22Rv1 (cell line): Measurements from ENCODE around the gene TAGLN.

Experiments
- ZFX ChIP-seq: fragments of 450-650 bp; IDR thresholded peaks from 2 replicates; pipeline ENCODE4 v1.6.1; 2017; ENCODE audit warnings: antibody characterized with exemption, borderline replicate concordance
- TF ChIP-seq, protein P1 (sequence below): fragments of 450-650 bp; IDR thresholded peaks from 2 replicates; pipeline ENCODE4 v1.5.1; 2017; ENCODE audit warnings: mild to moderate bottlenecking

DNA sequence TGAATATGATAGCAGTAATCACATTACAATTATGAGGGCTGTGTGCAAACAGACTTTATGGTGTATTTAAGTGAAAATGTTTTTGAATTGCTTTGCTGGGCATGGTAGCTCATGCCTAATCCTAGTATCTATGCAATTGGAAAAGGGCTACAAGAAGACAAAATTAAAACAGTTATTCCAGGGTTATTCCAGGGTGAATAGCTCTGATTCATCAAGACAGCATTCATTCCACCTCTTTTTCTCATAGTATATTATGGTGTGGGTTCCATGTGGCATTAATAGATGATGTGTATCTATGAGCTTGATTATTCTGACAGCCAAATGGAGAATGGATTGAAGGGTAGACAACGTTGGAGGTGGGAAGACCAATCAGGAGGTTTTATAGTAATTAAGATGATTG lies 32.7 kb upstream of the TAGLN start:
- TF ChIP-seq, protein P1, sequence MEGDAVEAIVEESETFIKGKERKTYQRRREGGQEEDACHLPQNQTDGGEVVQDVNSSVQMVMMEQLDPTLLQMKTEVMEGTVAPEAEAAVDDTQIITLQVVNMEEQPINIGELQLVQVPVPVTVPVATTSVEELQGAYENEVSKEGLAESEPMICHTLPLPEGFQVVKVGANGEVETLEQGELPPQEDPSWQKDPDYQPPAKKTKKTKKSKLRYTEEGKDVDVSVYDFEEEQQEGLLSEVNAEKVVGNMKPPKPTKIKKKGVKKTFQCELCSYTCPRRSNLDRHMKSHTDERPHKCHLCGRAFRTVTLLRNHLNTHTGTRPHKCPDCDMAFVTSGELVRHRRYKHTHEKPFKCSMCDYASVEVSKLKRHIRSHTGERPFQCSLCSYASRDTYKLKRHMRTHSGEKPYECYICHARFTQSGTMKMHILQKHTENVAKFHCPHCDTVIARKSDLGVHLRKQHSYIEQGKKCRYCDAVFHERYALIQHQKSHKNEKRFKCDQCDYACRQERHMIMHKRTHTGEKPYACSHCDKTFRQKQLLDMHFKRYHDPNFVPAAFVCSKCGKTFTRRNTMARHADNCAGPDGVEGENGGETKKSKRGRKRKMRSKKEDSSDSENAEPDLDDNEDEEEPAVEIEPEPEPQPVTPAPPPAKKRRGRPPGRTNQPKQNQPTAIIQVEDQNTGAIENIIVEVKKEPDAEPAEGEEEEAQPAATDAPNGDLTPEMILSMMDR, result no peak
- TF ChIP-seq ZFX, result no peak
